Uterus (tissue), 4 donors: ENCODE measurements around the gene ANP32B. TPM values are rescaled to one million over a fixed set of nuclear protein-coding genes. Genes with fewer than 3 reads are reported as not detected.

Experiments used
- DNase-seq, 2 donors: peaks; one replicate each; pipeline ENCODE4 v3.0.0-alpha.2; 2019 to 2020
- H3K27ac ChIP-seq, 2 donors: fragments of 200-600 bp; sonication (generic); 1 replicate in 1 of 2; 2 replicates in 1 of 2; pipeline ENCODE4 v1.5.1; 2016 to 2018
- H3K27me3 ChIP-seq, 2 donors: fragments of 200-600 bp; sonication (generic); one replicate each; pipeline ENCODE4 v1.5.1; 2018 to 2019; ENCODE audit warnings: control low read depth in 1 of 2
- H3K36me3 ChIP-seq, 2 donors: fragments of 200-600 bp; sonication (generic); one replicate each; pipeline ENCODE4 v1.5.1; 2019; ENCODE audit warnings: control low read depth in 1 of 2
- H3K4me1 ChIP-seq, 2 donors: fragments of 200-600 bp; sonication (generic); one replicate each; pipeline ENCODE4 v1.5.1; 2018 to 2019; ENCODE audit warnings: control low read depth in 1 of 2
- H3K4me3 ChIP-seq, 2 donors: fragments of 200-600 bp; sonication (generic); 1 replicate in 1 of 2; 2 replicates in 1 of 2; pipeline ENCODE4 v1.5.1; 2018 to 2019; ENCODE audit warnings: mild to moderate bottlenecking in 1 of 2
- H3K9me3 ChIP-seq, 2 donors: fragments of 200-600 bp; sonication (generic); one replicate each; pipeline ENCODE4 v1.5.1; 2019; ENCODE audit warnings: control low read depth in 1 of 2
- CTCF ChIP-seq, 4 experiments: fragments of 200-600 bp in 2 of 4; fragments of 450-650 bp in 2 of 4; sonication (generic) in 2 of 4; IDR thresholded peaks; one replicate each; pipeline ENCODE4 v1.5.1; 2016 to 2019; ENCODE audit warnings: antibody characterized with exemption in 4 of 4, mild to moderate bottlenecking in 2 of 4, moderate library complexity in 1 of 4
- POLR2A ChIP-seq, 2 donors: fragments of 450-650 bp; IDR thresholded peaks; one replicate each; pipeline ENCODE4 v1.6.1; 2016; ENCODE audit warnings: antibody characterized with exemption in 2 of 2, mild to moderate bottlenecking in 1 of 2, moderate library complexity in 1 of 2
- intact Hi-C: fragments of 100-400 bp; cut with DNase I; formaldehyde crosslinking; loops from one replicate; pipeline ENCODE4 v1.15.1; 2023; ENCODE audit warnings: low total_unique reads
- total RNA-seq, 4 donors: library from RNA; depleted of rRNA in 3 of 4; stranded (reverse); fragments of >200 nt in 3 of 4; gene quantifications; one replicate each; pipeline versions ENCODE4 v1.1.0 to v1.2.4, GENCODE V29; 2014 to 2023
- donor health status: DM: yes; HTN: yes; CAD: no.

Gene ANP32B
- total RNA-seq, 4 donors from 2014 or later, result 9.3 to 162 (median 40.4) TPM

GRCh38 chr9:98031935-98032334 is 48.8 kb downstream of the ANP32B start:
- Histone ChIP-seq H3K9me3 (no peaks in the 10 kb centered on the region), H3K36me3 (no peaks in the 10 kb centered on the region), H3K27ac (no peak overlapping the region), H3K4me1 (no peaks in the 10 kb centered on the region), H3K4me3 (no peak overlapping the region), H3K27me3 (no peaks in the 10 kb centered on the region)
- intact Hi-C loops, result no loop called here
- no peak for DNase-seq
- TF ChIP-seq CTCF (IDR thresholded peaks at IDR 0.05) (no peak), POLR2A (IDR thresholded peaks at IDR 0.05) (no peak)

- TF ChIP-seq POLR2A (IDR thresholded peaks at IDR 0.05) (no peak), CTCF (IDR thresholded peaks at IDR 0.05) (peak; percentile 77 to 85 (median 84))
- peak; percentile 80 to 90 for DNase-seq
- no peaks in the 10 kb centered on the region for H3K36me3 ChIP-seq
- intact Hi-C loops, result no loop called here
- H3K4me1 ChIP-seq, result no peaks in the 10 kb centered on the region
- H3K27me3 ChIP-seq, result no peaks in the 10 kb centered on the region
- no peak overlapping the region for H3K27ac ChIP-seq
- H3K9me3 ChIP-seq, result no peaks in the 10 kb centered on the region
- no peak overlapping the region for H3K4me3 ChIP-seq
These were observed 51.7 kb downstream of the ANP32B start for GRCh38 chr9:98034593-98035546.

GRCh38 chr9:98037357-98037756 is 54.2 kb downstream of the ANP32B start:
- Histone ChIP-seq H3K27me3 (no peaks in the 10 kb centered on the region), H3K27ac (peak overlapping the region in 1 of 2 donors; percentile 38), H3K9me3 (no peaks in the 10 kb centered on the region), H3K4me3 (no peak overlapping the region), H3K4me1 (no peaks in the 10 kb centered on the region), H3K36me3 (no peaks in the 10 kb centered on the region)
- peak in 1 of 2 donors; percentile 43 for DNase-seq
- TF ChIP-seq CTCF (IDR thresholded peaks at IDR 0.05) (no peak), POLR2A (IDR thresholded peaks at IDR 0.05) (no peak)
- intact Hi-C loops, result no loop called here

GRCh38 chr9:98038958-98039357 is 55.8 kb downstream of the ANP32B start:
- H3K4me3 ChIP-seq, result no peak overlapping the region
- DNase-seq, result no peak
- intact Hi-C loops, result no loop called here
- no peaks in the 10 kb centered on the region for H3K4me1 ChIP-seq
- no peaks in the 10 kb centered on the region for H3K36me3 ChIP-seq
- H3K27me3 ChIP-seq, result no peaks in the 10 kb centered on the region
- TF ChIP-seq POLR2A (IDR thresholded peaks at IDR 0.05) (no peak), CTCF (IDR thresholded peaks at IDR 0.05) (no peak)
- no peak overlapping the region for H3K27ac ChIP-seq
- H3K9me3 ChIP-seq, result no peaks in the 10 kb centered on the region

GRCh38 chr9:98039607-98040017 is 56.5 kb downstream of the ANP32B start:
- H3K9me3 ChIP-seq, result no peaks in the 10 kb centered on the region
- no peaks in the 10 kb centered on the region for H3K27me3 ChIP-seq
- no peaks in the 10 kb centered on the region for H3K4me1 ChIP-seq
- no peak for TF ChIP-seq CTCF (IDR thresholded peaks at IDR 0.05)
- TF ChIP-seq POLR2A (IDR thresholded peaks at IDR 0.05), result no peak
- no peak overlapping the region for H3K4me3 ChIP-seq
- no peaks in the 10 kb centered on the region for H3K36me3 ChIP-seq
- DNase-seq, result no peak
- no peak overlapping the region for H3K27ac ChIP-seq
- intact Hi-C loops, result no loop called here
